IMR-90 (cell line): Measurements from ENCODE around the gene TCAP. TPM values are rescaled to one million over a fixed set of nuclear protein-coding genes. Genes with fewer than 3 reads are reported as not detected.

Experiments used
- ATAC-seq: fragments of 200-7000 bp; cut with Tn5 transposase; 2 replicates; pipeline ENCODE4 v1.9.1; 2020; ENCODE audit warnings: low read depth, mild to moderate bottlenecking, moderate library complexity
- BruUV-seq: library from RNA; stranded (reverse); fragments of 400-500 nt; replicated peaks from 2 replicates; lab custom pipeline; 2021; lab: Mats Ljungman, UMichigan
- CTCF ChIA-PET: fragments of 300-600 bp; formaldehyde crosslinking; extraction: SDS; loops from one replicate; lab custom pipeline; 2021; ENCODE audit warnings: antibody characterized with exemption; lab: Yijun Ruan, JAX
- POLR2A ChIA-PET: fragments of 300-600 bp; sonication (Branson Sonifier 250); formaldehyde crosslinking; loops from one replicate; lab custom pipeline; 2022; ENCODE audit warnings: antibody characterized with exemption; ENCODE audit not compliant: unreplicated experiment; lab: Charles Lee
- DNase-seq: peaks from one replicate; pipeline ENCODE4 v3.0.0; 2013
- H2AFZ ChIP-seq: replicated peaks from 2 replicates; pipeline ENCODE3; 2013; ENCODE audit warnings: low read length, mild to moderate bottlenecking; ENCODE audit not compliant: poor library complexity
- H2AK5ac ChIP-seq: 2 replicates; pipeline ENCODE4 v1.6.1; 2013; ENCODE audit warnings: low read depth, low read length, inconsistent platforms
- H2AK9ac ChIP-seq: replicated peaks from 2 replicates; pipeline ENCODE3; 2013; ENCODE audit warnings: mild to moderate bottlenecking, low read depth, low read length, moderate library complexity; ENCODE audit not compliant: poor library complexity
- H2BK120ac ChIP-seq: 2 replicates; pipeline ENCODE4 v1.6.1; 2013; ENCODE audit warnings: low read depth, low read length, inconsistent platforms
- H2BK15ac ChIP-seq: 3 replicates; pipeline ENCODE4 v1.6.1; 2013; ENCODE audit warnings: low read depth, low read length, inconsistent platforms
- H2BK20ac ChIP-seq: 2 replicates; pipeline ENCODE4 v1.6.1; 2013; ENCODE audit warnings: low read depth, mild to moderate bottlenecking, inconsistent platforms, low read length, moderate library complexity
- H2BK5ac ChIP-seq: 2 replicates; pipeline ENCODE4 v1.6.1; 2013; ENCODE audit warnings: mild to moderate bottlenecking, low read depth, low read length, inconsistent platforms; ENCODE audit not compliant: poor library complexity, severe bottlenecking
- H3K14ac ChIP-seq: replicated peaks from 2 replicates; pipeline ENCODE4 v1.6.1; 2013; ENCODE audit warnings: low read depth, low read length, inconsistent platforms
- H3K18ac ChIP-seq: 2 replicates; pipeline ENCODE4 v1.6.1; 2013; ENCODE audit warnings: low read depth, low read length, control low read depth
- H3K23ac ChIP-seq: 2 replicates; pipeline ENCODE4 v1.6.1; 2013; ENCODE audit warnings: low read depth, low read length, inconsistent platforms
- H3K27ac ChIP-seq: 2 replicates; pipeline ENCODE4 v1.5.1; 2013; ENCODE audit warnings: mild to moderate bottlenecking, control low read depth, low read length; ENCODE audit not compliant: insufficient read depth
- H3K27me3 ChIP-seq: 2 replicates; pipeline ENCODE4 v1.6.1; 2013; ENCODE audit warnings: low read length; ENCODE audit not compliant: control insufficient read depth, insufficient read depth
- H3K36me3 ChIP-seq: 2 replicates; pipeline ENCODE4 v1.6.1; 2013; ENCODE audit warnings: low read length, mixed read lengths; ENCODE audit not compliant: control insufficient read depth, insufficient read depth
- H3K4ac ChIP-seq: 2 replicates; pipeline ENCODE4 v1.6.1; 2013; ENCODE audit warnings: low read depth, low read length, inconsistent platforms
- H3K4me1 ChIP-seq: 2 replicates; pipeline ENCODE4 v1.6.1; 2013; ENCODE audit warnings: low read length, mixed read lengths; ENCODE audit not compliant: control insufficient read depth, insufficient read depth
- H3K4me2 ChIP-seq: 2 replicates; pipeline ENCODE4 v1.6.1; 2013; ENCODE audit warnings: low read depth, mild to moderate bottlenecking, control low read depth, low read length, moderate library complexity
- H3K4me3 ChIP-seq: 2 replicates; pipeline ENCODE4 v1.5.1; 2013; ENCODE audit warnings: low read depth, mild to moderate bottlenecking, control low read depth, low read length, moderate library complexity; ENCODE audit not compliant: insufficient read depth
- H3K56ac ChIP-seq: 2 replicates; pipeline ENCODE4 v1.6.1; 2013; ENCODE audit warnings: low read length, inconsistent platforms; ENCODE audit not compliant: insufficient read depth; ENCODE audit errors: extremely low read depth
- H3K79me1 ChIP-seq, 2 experiments: 2 replicates each; pipeline ENCODE4 v1.6.1; 2013; ENCODE audit warnings: low read length in 2 of 2, inconsistent platforms in 1 of 2, low read depth in 1 of 2
- H3K9ac ChIP-seq: 2 replicates; pipeline ENCODE4 v1.6.1; 2013; ENCODE audit warnings: low read depth, low read length, control low read depth
- H3K9me1 ChIP-seq: 2 replicates; pipeline ENCODE4 v1.6.1; 2013; ENCODE audit warnings: low read length, inconsistent platforms; ENCODE audit not compliant: insufficient read depth
- H3K9me3 ChIP-seq: 2 replicates; pipeline ENCODE4 v1.6.1; 2013; ENCODE audit warnings: low read length; ENCODE audit not compliant: control insufficient read depth, insufficient read depth
- H4K20me1 ChIP-seq: 2 replicates; pipeline ENCODE4 v1.6.1; 2013; ENCODE audit warnings: low read length, inconsistent platforms; ENCODE audit not compliant: insufficient read depth
- H4K5ac ChIP-seq: 2 replicates; pipeline ENCODE4 v1.6.1; 2013; ENCODE audit warnings: mild to moderate bottlenecking, low read depth, low read length, control low read depth
- H4K8ac ChIP-seq, 2 experiments: 2 replicates each; pipeline ENCODE4 v1.6.1; 2013; ENCODE audit warnings: low read depth in 2 of 2, low read length in 2 of 2, control low read depth in 1 of 2, inconsistent platforms in 1 of 2
- H4K91ac ChIP-seq: 2 replicates; pipeline ENCODE4 v1.6.1; 2013; ENCODE audit warnings: low read depth, low read length, inconsistent platforms; ENCODE audit not compliant: insufficient read depth
- BHLHE40 ChIP-seq: fragments of 150-350 bp; IDR thresholded peaks from 2 replicates; pipeline ENCODE4 v1.6.1; 2016; ENCODE audit warnings: mild to moderate bottlenecking, low read depth, low read length
- CEBPB ChIP-seq: IDR thresholded peaks from 2 replicates; pipeline ENCODE4 v1.6.1; 2012; ENCODE audit warnings: low read depth, low read length, improper control_type of control experiment
- CHD1 ChIP-seq: IDR thresholded peaks from 2 replicates; pipeline ENCODE4 v1.6.1; 2012; ENCODE audit warnings: low read depth, low read length, improper control_type of control experiment
- CTCF ChIP-seq: conservative IDR thresholded peaks from 2 replicates; pipeline ENCODE4 v1.5.1; 2012; ENCODE audit warnings: mild to moderate bottlenecking, low read depth, low read length, improper control_type of control experiment
- ELK1 ChIP-seq: fragments of 150-350 bp; IDR thresholded peaks from 2 replicates; pipeline ENCODE4 v1.6.1; 2016; ENCODE audit warnings: low read depth, mild to moderate bottlenecking, low read length, moderate library complexity, borderline replicate concordance
- MAFK ChIP-seq: IDR thresholded peaks from 2 replicates; pipeline ENCODE4 v1.6.1; 2012; ENCODE audit warnings: low read depth, low read length, improper control_type of control experiment
- MAZ ChIP-seq: IDR thresholded peaks from 2 replicates; pipeline ENCODE4 v1.6.1; 2012; ENCODE audit warnings: low read depth, mild to moderate bottlenecking, low read length, improper control_type of control experiment, moderate library complexity, borderline replicate concordance
- MXI1 ChIP-seq: IDR thresholded peaks from 2 replicates; pipeline ENCODE4 v1.6.1; 2012; ENCODE audit warnings: low read depth, mild to moderate bottlenecking, low read length, moderate library complexity, borderline replicate concordance
- NFE2L2 ChIP-seq: fragments of 150-350 bp; IDR thresholded peaks from 2 replicates; pipeline ENCODE4 v1.6.1; 2016; ENCODE audit warnings: low read depth, mild to moderate bottlenecking, low read length
- POLR2A ChIP-seq: IDR thresholded peaks from 2 replicates; pipeline ENCODE4 v1.6.1; 2012; ENCODE audit warnings: mild to moderate bottlenecking, low read depth, low read length
- RAD21 ChIP-seq: IDR thresholded peaks from 2 replicates; pipeline ENCODE4 v1.6.1; 2012; ENCODE audit warnings: low read length, improper control_type of control experiment
- RCOR1 ChIP-seq: IDR thresholded peaks from 2 replicates; pipeline ENCODE4 v1.6.1; 2012; ENCODE audit warnings: mild to moderate bottlenecking, low read length, improper control_type of control experiment; ENCODE audit not compliant: insufficient replicate concordance
- WGBS, 2 experiments: methylation state at CpG; one replicate each; pipeline versions ENCODE4 v1.1.5 to v1.1.7; 2013; ENCODE audit warnings: missing lambda C conversion rate in 2 of 2; ENCODE audit not compliant: insufficient read length in 1 of 2; ENCODE audit errors: extremely low coverage in 2 of 2; 5-methylcytosine and 5-hydroxymethylcytosine counted together
- dilution Hi-C: fragments of 300-500 bp; cut with HindIII; formaldehyde crosslinking; loops from one replicate; pipeline ENCODE4 v1.14.3; 2018; ENCODE audit warnings: low sequenced_read_pairs; ENCODE audit not compliant: unreplicated experiment
- in situ Hi-C: fragments of 300-500 bp; cut with MboI; formaldehyde crosslinking; loops from 3 replicates; pipeline ENCODE4 v1.14.3; 2019; ENCODE audit warnings: low sequenced_read_pairs, inconsistent platforms, mixed read lengths
- intact Hi-C: fragments of 100-400 bp; cut with micrococcal nuclease; formaldehyde crosslinking; loops from 2 replicates; pipeline ENCODE4 v1.10.0; 2022
- polyA plus RNA-seq, 3 experiments: library from polyadenylated mRNA; depleted of rRNA; stranded (reverse); fragments of >200 nt; gene quantifications; 2 replicates each; pipeline ENCODE4 v1.2.3, GENCODE V29; 2012; ENCODE audit warnings: low replicate concordance in 1 of 3
- total RNA-seq: library from RNA; depleted of rRNA; stranded (reverse); fragments of >200 nt; gene quantifications from 2 replicates; pipeline ENCODE4 v1.2.3, GENCODE V29; 2012

The TCAP gene
- total and polyA plus RNA-seq, 2 of the 4 experiments (the other 2 are of a cell fraction), result under 0.01 to 0.21 TPM

- Histone ChIP-seq H3K9ac (no peak overlapping the region), H4K8ac (peak overlapping the region; percentile 98 to 99), H3K9me3 (no peaks in the 10 kb centered on the region), H2BK20ac (no peak overlapping the region), H3K56ac (no peak overlapping the region), H3K4me2 (peak overlapping the region; percentile 71), H3K27ac (no peak overlapping the region), H3K27me3 (no peaks in the 10 kb centered on the region), H3K79me1 (peaks cover 8 to 16% of the 10 kb centered on the region in 2 experiments), H2AK9ac (no peak overlapping the region), H3K9me1 (peaks cover 8% of the 10 kb centered on the region), H4K91ac (0 out of 2 replicates have a peak overlapping the region, but pooled peaks have one; percentile 37), H4K5ac (peak overlapping the region; percentile 94), H3K18ac (no peak overlapping the region), H2BK5ac (no peak overlapping the region), H3K23ac (no peak overlapping the region), H3K4me3 (peak overlapping the region; percentile 81; the same call in 1 of the 2 replicates), H2AFZ (peak overlapping the region; percentile 83), H3K4ac (peak overlapping the region; percentile 57), H3K36me3 (peaks cover 7% of the 10 kb centered on the region), H2BK15ac (no peak overlapping the region), H2BK120ac (no peak overlapping the region), H3K4me1 (peaks cover 9% of the 10 kb centered on the region), H4K20me1 (no peaks in the 10 kb centered on the region), H2AK5ac (no peak overlapping the region), H3K14ac (0 out of 2 replicates have a peak overlapping the region, but pooled peaks have one; percentile 23)
- WGBS, 2 experiments, result no CpG with 5 or more reads among the region's 6 CpGs
- no peak for TF ChIP-seq CTCF
- TF ChIP-seq RAD21, result no peak
- TF ChIP-seq NFE2L2, result no peak
- TF ChIP-seq ELK1, result no peak
- no peak for TF ChIP-seq CHD1
- TF ChIP-seq BHLHE40, result no peak
- no peak for TF ChIP-seq POLR2A
- no peak for TF ChIP-seq MXI1
- TF ChIP-seq CEBPB, result no peak
- no peak for TF ChIP-seq MAZ
- no peak for TF ChIP-seq MAFK
- TF ChIP-seq RCOR1, result no peak
- DNase-seq, result no peak
- intact Hi-C loops (no loop called here), in situ Hi-C loops (no loop called here), dilution Hi-C loops (no loop called here)
- ChIA-PET POLR2A (no interaction called here), CTCF (interaction anchor here (1.0 to 1.5 kb wide), 5 partner anchors 12 to 66 kb away, joined by 3 to 5 read pairs (median 3); no protein-coding TSS in a partner anchor)
- no TSS peak for BruUV-seq
- ATAC-seq, result no peak
These were observed 22.0 kb downstream of the TCAP start for GRCh38 chr17:39687101-39687545.
